Neural progenitor cell (in vitro differentiated cells): ENCODE results near the gene WNT5B.

Experiments used
- CTCF ChIP-seq: fragments of 200-600 bp; sonication (generic); IDR thresholded peaks from 2 replicates; pipeline ENCODE4 v1.5.1; 2017; ENCODE audit warnings: antibody characterized with exemption, mild to moderate bottlenecking
- EZH2 ChIP-seq: fragments of 200-600 bp; sonication (generic); IDR thresholded peaks from 2 replicates; pipeline ENCODE4 v1.6.1; 2017; ENCODE audit warnings: antibody characterized with exemption, mild to moderate bottlenecking, moderate library complexity

- no peak for TF ChIP-seq CTCF
- TF ChIP-seq EZH2: no peak
These were observed 22.9 kb upstream of the WNT5B start for GRCh38 chr12:1606021-1606622.
